GM12873 (cell line): Measurements from ENCODE around the gene SH3PXD2A.

Experiments used
- CTCF ChIP-seq: IDR thresholded peaks from 2 replicates; pipeline ENCODE4 v1.5.1; 2012; ENCODE audit warnings: low read depth, mild to moderate bottlenecking, moderate library complexity, low read length, control low read depth; ENCODE audit not compliant: insufficient read depth; ENCODE audit errors: missing control alignments

Gene SH3PXD2A

GRCh38 chr10:103767756-103768155 lies 87.6 kb downstream of the SH3PXD2A start:
- no peak for TF ChIP-seq CTCF

GRCh38 chr10:103766751-103767505 lies 88.4 kb downstream of the SH3PXD2A start:
- TF ChIP-seq CTCF = no peak

GRCh38 chr10:103765981-103766380 lies 89.4 kb downstream of the SH3PXD2A start:
- no peak for TF ChIP-seq CTCF

- no peak for TF ChIP-seq CTCF
Observed at GRCh38 chr10:103765168-103765567, 90.2 kb downstream of the SH3PXD2A start.

- TF ChIP-seq CTCF = no peak
Observed at GRCh38 chr10:103764296-103765088, 90.9 kb downstream of the SH3PXD2A start.

GRCh38 chr10:103763374-103764202 lies 91.8 kb downstream of the SH3PXD2A start:
- no peak for TF ChIP-seq CTCF

GRCh38 chr10:103762916-103763315 lies 92.5 kb downstream of the SH3PXD2A start:
- TF ChIP-seq CTCF = no peak
